Activated CD8-positive, alpha-beta memory T cell treated with anti-CD3 and anti-CD28 coated beads, Interleukin-2, amount 10 ng/mL, durations not matched to agents 7 days and 5 days (primary cell): ENCODE data around the gene PLPPR5. TPM values are rescaled to one million over a fixed set of nuclear protein-coding genes. Genes with fewer than 3 reads are reported as not detected.

Experiments used
- ATAC-seq: fragments of 150-1000 bp; cut with Tn5 transposase; one replicate; pipeline ENCODE4 v1.10.0; 2021; ENCODE audit warnings: moderate library complexity
- CTCF ChIA-PET: fragments of 350-600 bp; sonication (Branson Sonifier 250); formaldehyde crosslinking; loops from one replicate; lab custom pipeline; 2021; ENCODE audit warnings: antibody characterized with exemption; lab: Charles Lee
- DNase-seq: peaks from one replicate; pipeline ENCODE4 v3.0.0-alpha.2; 2020
- H3K27ac Mint-ChIP-seq: one replicate; pipeline ENCODE4 v1.8.0; 2021; ENCODE audit warnings: mild to moderate bottlenecking, mixed read lengths
- H3K27me3 Mint-ChIP-seq: one replicate; pipeline ENCODE4 v1.8.0; 2021; ENCODE audit warnings: mixed read lengths
- H3K36me3 Mint-ChIP-seq: one replicate; pipeline ENCODE4 v1.8.0; 2021; ENCODE audit warnings: mild to moderate bottlenecking, mixed read lengths
- H3K4me1 Mint-ChIP-seq: one replicate; pipeline ENCODE4 v1.8.0; 2021; ENCODE audit warnings: mixed read lengths
- H3K4me3 Mint-ChIP-seq: one replicate; pipeline ENCODE4 v1.8.0; 2021; ENCODE audit warnings: mild to moderate bottlenecking, moderate library complexity, mixed read lengths
- H3K9me3 Mint-ChIP-seq: one replicate; pipeline ENCODE4 v1.8.0; 2022; ENCODE audit warnings: low read depth, mixed read lengths
- total RNA-seq, 2 experiments: library from RNA; stranded (reverse); gene quantifications; one replicate each; pipeline ENCODE4 v1.2.3, GENCODE V29; 2021

Gene PLPPR5
- total RNA-seq, 2 experiments from 2014 or later, result not detected

- Mint-ChIP-seq H3K36me3 (no peaks in the 10 kb centered on the region), H3K27me3 (no peaks in the 10 kb centered on the region), H3K4me1 (no peaks in the 10 kb centered on the region), H3K9me3 (no peaks in the 10 kb centered on the region), H3K27ac (no peak overlapping the region), H3K4me3 (no peak overlapping the region)
- no peak for DNase-seq
- ATAC-seq, result no peak
- CTCF ChIA-PET, result no interaction called here
Observed at GRCh38 chr1:98962156-98962555, 42.5 kb downstream of the PLPPR5 start.

- Mint-ChIP-seq H3K36me3 (no peaks in the 10 kb centered on the region), H3K4me3 (no peak overlapping the region)
Observed at GRCh38 chr1:98949621-98950020, 55.0 kb downstream of the PLPPR5 start.

DNA sequence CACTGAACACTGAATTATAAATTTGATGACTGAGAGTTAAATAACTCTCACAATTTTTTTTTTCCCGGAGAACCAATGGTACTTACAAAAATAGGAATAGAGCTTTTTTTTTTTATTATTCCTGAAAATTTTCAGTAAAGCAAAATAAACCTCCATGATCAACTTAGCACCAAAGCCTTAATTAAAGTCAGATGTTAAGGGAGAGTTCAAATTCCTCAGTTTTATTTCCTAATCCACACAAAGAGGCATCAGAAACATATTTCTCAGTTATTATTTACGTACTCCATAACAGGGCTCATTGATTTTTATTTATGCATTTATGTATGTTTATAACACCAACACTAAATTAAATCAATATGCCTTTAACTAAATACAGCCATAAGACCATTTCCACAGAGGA, 55.5 kb downstream of the PLPPR5 start:
- Mint-ChIP-seq H3K4me3 (no peak overlapping the region), H3K4me1 (no peaks in the 10 kb centered on the region), H3K36me3 (no peaks in the 10 kb centered on the region), H3K27ac (no peak overlapping the region), H3K9me3 (no peaks in the 10 kb centered on the region), H3K27me3 (no peaks in the 10 kb centered on the region)
- no peak for DNase-seq
- no peak for ATAC-seq
- CTCF ChIA-PET, result no interaction called here

More at GRCh38 chr1:98949621-98950020, 55.0 kb downstream of the PLPPR5 start:
- no peaks in the 10 kb centered on the region for H3K9me3 Mint-ChIP-seq
- CTCF ChIA-PET, result no interaction called here
- no peak overlapping the region for H3K27ac Mint-ChIP-seq
- H3K27me3 Mint-ChIP-seq, result no peaks in the 10 kb centered on the region
- no peak for DNase-seq
- H3K4me1 Mint-ChIP-seq, result no peaks in the 10 kb centered on the region
- no peak for ATAC-seq

- Mint-ChIP-seq H3K4me1 (no peaks in the 10 kb centered on the region), H3K27ac (no peak overlapping the region), H3K36me3 (no peaks in the 10 kb centered on the region), H3K4me3 (no peak overlapping the region), H3K27me3 (no peaks in the 10 kb centered on the region), H3K9me3 (no peaks in the 10 kb centered on the region)
- CTCF ChIA-PET, result no interaction called here
- DNase-seq, result no peak
- no peak for ATAC-seq
Observed at GRCh38 chr1:98947071-98947470, 57.6 kb downstream of the PLPPR5 start.

DNA sequence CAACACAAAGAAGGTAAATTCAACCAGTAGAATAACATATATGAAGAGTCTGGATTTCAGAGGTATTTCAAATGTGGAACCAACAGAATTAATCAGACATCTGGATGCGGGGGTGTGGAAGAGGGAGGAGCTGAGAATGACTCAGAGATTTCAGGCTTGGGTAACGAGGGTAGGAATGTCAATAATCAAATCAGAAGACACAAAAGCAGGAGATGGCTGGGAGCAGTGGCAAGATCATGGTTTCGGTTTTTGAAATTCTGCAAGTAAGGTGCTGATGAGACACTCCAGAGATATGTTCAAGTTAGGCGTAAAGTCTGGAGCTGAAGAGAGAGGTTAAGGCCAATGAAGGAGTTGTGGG, 64.0 kb downstream of the PLPPR5 start:
- Mint-ChIP-seq H3K4me1 (no peaks in the 10 kb centered on the region), H3K27me3 (no peaks in the 10 kb centered on the region), H3K9me3 (no peaks in the 10 kb centered on the region), H3K4me3 (no peak overlapping the region), H3K27ac (no peak overlapping the region), H3K36me3 (no peaks in the 10 kb centered on the region)
- ATAC-seq (no peak), DNase-seq (no peak)
- CTCF ChIA-PET, result no interaction called here

- Mint-ChIP-seq H3K36me3 (no peaks in the 10 kb centered on the region), H3K4me1 (no peaks in the 10 kb centered on the region), H3K4me3 (no peak overlapping the region), H3K9me3 (no peaks in the 10 kb centered on the region), H3K27ac (no peak overlapping the region), H3K27me3 (no peaks in the 10 kb centered on the region)
- CTCF ChIA-PET, result no interaction called here
- ATAC-seq, result no peak
- DNase-seq, result no peak
Observed at GRCh38 chr1:98940069-98940721, 64.5 kb downstream of the PLPPR5 start.

DNA sequence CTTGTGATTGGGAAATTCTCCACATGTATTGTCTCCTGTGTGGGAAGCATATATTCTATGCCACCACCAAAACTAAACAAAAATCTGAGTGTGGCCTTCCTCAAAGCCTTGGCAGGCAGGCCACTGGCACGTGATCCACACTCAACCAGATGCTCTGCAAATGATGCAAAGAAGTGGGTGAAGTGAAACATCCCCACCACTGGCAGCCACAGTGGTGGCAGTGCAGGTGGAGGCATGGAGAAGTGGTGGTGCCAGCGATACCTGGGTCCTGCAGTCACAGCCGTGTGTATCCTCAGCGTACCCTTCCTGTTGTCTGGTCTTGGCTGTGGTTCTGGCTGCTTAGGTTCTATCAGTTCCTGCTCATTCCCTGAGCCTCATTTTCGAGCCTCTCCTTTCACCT, 65.2 kb downstream of the PLPPR5 start:
- H3K27ac Mint-ChIP-seq, result no peak overlapping the region
- ATAC-seq (no peak), DNase-seq (no peak)
- no peaks in the 10 kb centered on the region for H3K36me3 Mint-ChIP-seq
- H3K27me3 Mint-ChIP-seq, result no peaks in the 10 kb centered on the region
- no peaks in the 10 kb centered on the region for H3K9me3 Mint-ChIP-seq
- H3K4me1 Mint-ChIP-seq, result no peaks in the 10 kb centered on the region
- H3K4me3 Mint-ChIP-seq, result no peak overlapping the region
- CTCF ChIA-PET, result no interaction called here

DNA sequence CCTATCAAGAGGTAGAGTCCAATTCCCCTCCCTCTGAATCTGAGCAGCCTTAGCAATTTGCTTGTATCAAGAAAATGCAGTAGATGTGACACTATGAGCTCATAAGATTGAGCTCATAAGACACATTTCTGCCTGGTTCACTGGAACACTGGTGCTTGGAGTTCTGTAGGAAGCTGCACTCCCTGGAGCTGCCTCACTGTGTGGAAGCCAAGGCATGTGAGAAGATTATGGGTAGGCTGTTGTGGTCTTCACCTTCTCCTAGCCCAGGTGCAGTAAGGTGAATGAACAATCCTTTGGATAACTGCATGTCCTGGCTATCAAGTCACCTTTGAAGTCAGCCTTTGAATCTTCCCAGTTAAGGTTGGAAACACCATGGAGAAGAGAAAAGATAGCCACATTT, 67.3 kb downstream of the PLPPR5 start:
- Mint-ChIP-seq H3K27ac (no peak overlapping the region), H3K4me1 (no peaks in the 10 kb centered on the region), H3K27me3 (no peaks in the 10 kb centered on the region), H3K4me3 (no peak overlapping the region), H3K9me3 (no peaks in the 10 kb centered on the region), H3K36me3 (no peaks in the 10 kb centered on the region)
- CTCF ChIA-PET, result no interaction called here
- ATAC-seq (no peak), DNase-seq (no peak)

DNA sequence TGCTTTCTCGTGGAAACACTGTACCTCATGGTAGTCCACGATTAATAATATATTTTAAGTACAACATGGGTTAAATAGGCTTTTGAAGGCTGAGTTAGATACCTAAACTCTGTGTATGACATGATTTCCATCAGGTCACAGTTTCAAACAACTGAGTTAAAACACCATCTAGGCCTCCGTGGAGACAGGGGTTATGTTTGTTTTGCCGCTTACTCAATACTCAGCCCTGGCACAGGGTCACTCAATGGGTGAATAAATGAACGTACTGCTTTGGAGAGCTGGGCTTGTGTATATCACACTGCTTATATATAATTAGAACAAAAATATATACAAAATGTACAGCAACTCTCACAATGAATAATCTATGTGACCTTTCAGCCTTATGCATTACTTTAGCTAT, 72.5 kb downstream of the PLPPR5 start:
- CTCF ChIA-PET, result no interaction called here
- no peaks in the 10 kb centered on the region for H3K9me3 Mint-ChIP-seq
- ATAC-seq (no peak), DNase-seq (no peak)
- H3K27me3 Mint-ChIP-seq, result no peaks in the 10 kb centered on the region
- H3K36me3 Mint-ChIP-seq, result no peaks in the 10 kb centered on the region
- H3K4me3 Mint-ChIP-seq, result no peak overlapping the region
- no peak overlapping the region for H3K27ac Mint-ChIP-seq
- no peaks in the 10 kb centered on the region for H3K4me1 Mint-ChIP-seq

DNA sequence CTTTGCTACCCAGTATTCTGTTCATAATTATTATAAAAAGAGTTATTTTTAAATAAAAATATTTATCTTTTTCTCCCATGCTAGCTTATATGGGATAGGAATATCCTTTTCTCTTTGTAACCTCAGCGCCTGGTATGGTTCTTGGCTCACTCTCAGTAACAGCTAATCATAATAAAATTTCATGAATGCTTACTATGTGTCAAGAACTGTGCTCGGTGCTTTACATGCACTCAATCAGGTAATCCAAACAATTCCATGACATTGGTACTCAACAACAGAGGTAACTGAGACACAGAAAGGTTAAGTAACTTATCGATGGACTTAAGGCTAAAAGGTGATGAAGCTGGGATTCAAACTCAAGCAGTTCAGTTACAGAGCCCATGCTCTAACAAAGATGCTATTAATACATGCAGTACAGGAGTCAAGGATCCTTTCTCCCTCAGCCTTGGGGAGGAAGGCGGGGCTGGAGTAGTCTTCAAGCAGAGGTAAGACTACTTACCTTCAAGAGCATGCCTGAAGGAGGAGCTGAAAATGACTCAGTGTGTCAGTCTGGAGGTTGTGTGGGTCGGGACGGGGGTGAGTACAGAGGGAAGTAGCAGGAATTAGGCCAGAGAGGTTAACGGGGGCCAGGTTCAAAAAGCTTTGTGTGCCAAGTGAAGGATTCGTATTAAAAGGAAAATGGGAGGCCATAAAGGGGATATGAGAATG, 73.4 kb downstream of the PLPPR5 start:
- CTCF ChIA-PET, result no interaction called here
- no peaks in the 10 kb centered on the region for H3K9me3 Mint-ChIP-seq
- no peak overlapping the region for H3K4me3 Mint-ChIP-seq

DNA sequence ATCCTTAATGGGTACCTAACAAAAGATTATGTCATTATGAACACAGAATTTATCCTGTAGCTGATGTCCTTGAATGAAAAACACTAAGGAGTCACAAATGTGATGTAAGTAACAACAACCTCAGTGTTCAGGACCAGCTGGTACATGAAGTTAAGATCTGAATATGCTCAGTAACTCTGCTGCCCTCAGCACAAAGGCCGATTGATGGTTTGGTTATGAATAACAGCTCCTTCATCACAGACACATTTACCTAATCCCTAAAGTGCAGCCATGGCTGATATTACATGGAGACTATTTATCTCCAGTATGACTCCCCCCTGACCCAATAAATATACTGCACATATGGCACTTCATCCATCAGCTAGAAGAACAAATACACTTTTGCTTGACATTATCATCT, 75.2 kb downstream of the PLPPR5 start:
- Mint-ChIP-seq H3K4me1 (no peaks in the 10 kb centered on the region), H3K9me3 (no peaks in the 10 kb centered on the region), H3K27ac (no peak overlapping the region), H3K36me3 (no peaks in the 10 kb centered on the region), H3K27me3 (no peaks in the 10 kb centered on the region), H3K4me3 (no peak overlapping the region)
- DNase-seq, result no peak
- CTCF ChIA-PET, result no interaction called here
- no peak for ATAC-seq

More for the DNA sequence above, 73.4 kb downstream of the PLPPR5 start:
- Mint-ChIP-seq H3K27ac (no peak overlapping the region), H3K36me3 (no peaks in the 10 kb centered on the region), H3K27me3 (no peaks in the 10 kb centered on the region), H3K4me1 (no peaks in the 10 kb centered on the region)
- no peak for DNase-seq
- ATAC-seq, result no peak

DNA sequence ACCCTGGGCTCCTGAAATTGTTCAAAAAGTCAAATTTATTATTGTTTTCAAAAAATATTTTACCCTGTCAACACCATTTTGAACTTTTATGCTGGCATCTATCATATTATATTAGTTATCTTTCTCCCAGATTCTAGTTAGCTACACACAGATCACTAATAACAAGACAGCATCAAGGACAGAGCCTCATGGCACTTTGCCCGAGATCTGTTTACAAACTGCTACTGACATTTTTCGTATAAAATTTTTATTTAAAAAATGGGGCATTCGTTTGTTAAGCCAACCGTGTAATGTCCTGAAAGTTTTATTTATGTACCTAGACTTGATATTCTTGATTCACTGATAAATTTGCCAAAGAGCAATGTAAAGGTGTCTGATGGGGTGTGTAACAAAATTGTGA, 78.1 kb downstream of the PLPPR5 start:
- H3K27ac Mint-ChIP-seq, result no peak overlapping the region

DNA sequence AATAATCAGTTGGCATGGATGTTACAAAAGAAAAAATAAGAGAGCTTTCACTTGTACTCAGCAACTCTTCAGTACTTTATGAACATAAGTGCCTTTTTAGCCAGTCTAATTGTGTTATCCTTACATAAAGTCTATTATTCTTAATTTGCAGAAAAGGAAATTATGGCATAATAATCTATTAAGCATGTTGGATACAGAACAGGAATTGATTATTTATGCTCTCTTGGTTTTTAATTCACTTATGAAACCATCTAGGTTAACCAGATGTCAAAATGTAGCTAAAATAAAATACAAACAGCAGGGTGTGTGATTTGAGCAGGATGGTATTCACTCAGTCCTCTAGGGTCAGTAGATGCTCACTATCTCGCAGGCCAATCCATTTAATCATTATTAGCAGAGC, 79.7 kb downstream of the PLPPR5 start:
- H3K4me1 Mint-ChIP-seq, result peaks cover 6% of the 10 kb centered on the region
- no peak overlapping the region for H3K4me3 Mint-ChIP-seq
- CTCF ChIA-PET, result no interaction called here
- no peaks in the 10 kb centered on the region for H3K36me3 Mint-ChIP-seq
- no peaks in the 10 kb centered on the region for H3K9me3 Mint-ChIP-seq
- H3K27me3 Mint-ChIP-seq, result no peaks in the 10 kb centered on the region
- no peak overlapping the region for H3K27ac Mint-ChIP-seq
- ATAC-seq (no peak), DNase-seq (no peak)

More for the DNA sequence above, 78.1 kb downstream of the PLPPR5 start:
- Mint-ChIP-seq H3K36me3 (no peaks in the 10 kb centered on the region), H3K4me3 (no peak overlapping the region), H3K9me3 (no peaks in the 10 kb centered on the region), H3K4me1 (peaks cover 5% of the 10 kb centered on the region), H3K27me3 (no peaks in the 10 kb centered on the region)
- CTCF ChIA-PET, result no interaction called here
- DNase-seq (no peak), ATAC-seq (no peak)

GRCh38 chr1:98923667-98924066, 81.0 kb downstream of the PLPPR5 start:
- Mint-ChIP-seq H3K4me3 (no peak overlapping the region), H3K4me1 (peaks cover 7% of the 10 kb centered on the region), H3K27ac (no peak overlapping the region), H3K9me3 (no peaks in the 10 kb centered on the region), H3K36me3 (no peaks in the 10 kb centered on the region), H3K27me3 (no peaks in the 10 kb centered on the region)
- no peak for DNase-seq
- no peak for ATAC-seq
- CTCF ChIA-PET, result no interaction called here
